Hepatocyte (in vitro differentiated cells): Measurements from ENCODE around the gene ENPP1.

Source experiments
- EZH2 ChIP-seq: fragments of 200-600 bp; sonication (generic); IDR thresholded peaks from 2 replicates; pipeline ENCODE4 v1.6.1; 2016; ENCODE audit warnings: antibody characterized with exemption, mild to moderate bottlenecking, borderline replicate concordance
- TF ChIP-seq, protein P1 (sequence below): fragments of 200-600 bp; sonication (generic); IDR thresholded peaks from 2 replicates; pipeline ENCODE4 v1.5.1; 2016; ENCODE audit warnings: antibody characterized with exemption, mild to moderate bottlenecking; ENCODE audit not compliant: poor library complexity

DNA sequence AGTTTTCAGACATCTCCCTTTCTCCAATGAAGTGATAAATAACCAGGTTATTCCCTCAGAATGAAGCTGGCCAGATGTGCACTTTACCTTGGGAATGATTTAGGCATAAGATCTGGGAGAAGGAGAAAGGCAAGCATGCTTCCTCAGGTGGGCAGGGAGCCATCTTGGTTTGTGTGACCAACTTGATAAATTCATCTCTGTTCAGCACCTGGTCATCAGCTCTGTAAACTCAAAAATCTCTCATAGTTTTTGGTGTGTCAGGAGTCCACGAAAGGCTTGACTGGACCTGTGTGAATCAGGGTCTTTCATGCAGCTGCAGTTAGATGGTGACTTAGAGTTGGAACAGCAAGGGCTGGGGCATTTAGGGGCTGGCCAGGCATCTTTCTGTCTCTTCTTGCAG, 24.5 kb downstream of the ENPP1 start:
- TF ChIP-seq, protein P1, sequence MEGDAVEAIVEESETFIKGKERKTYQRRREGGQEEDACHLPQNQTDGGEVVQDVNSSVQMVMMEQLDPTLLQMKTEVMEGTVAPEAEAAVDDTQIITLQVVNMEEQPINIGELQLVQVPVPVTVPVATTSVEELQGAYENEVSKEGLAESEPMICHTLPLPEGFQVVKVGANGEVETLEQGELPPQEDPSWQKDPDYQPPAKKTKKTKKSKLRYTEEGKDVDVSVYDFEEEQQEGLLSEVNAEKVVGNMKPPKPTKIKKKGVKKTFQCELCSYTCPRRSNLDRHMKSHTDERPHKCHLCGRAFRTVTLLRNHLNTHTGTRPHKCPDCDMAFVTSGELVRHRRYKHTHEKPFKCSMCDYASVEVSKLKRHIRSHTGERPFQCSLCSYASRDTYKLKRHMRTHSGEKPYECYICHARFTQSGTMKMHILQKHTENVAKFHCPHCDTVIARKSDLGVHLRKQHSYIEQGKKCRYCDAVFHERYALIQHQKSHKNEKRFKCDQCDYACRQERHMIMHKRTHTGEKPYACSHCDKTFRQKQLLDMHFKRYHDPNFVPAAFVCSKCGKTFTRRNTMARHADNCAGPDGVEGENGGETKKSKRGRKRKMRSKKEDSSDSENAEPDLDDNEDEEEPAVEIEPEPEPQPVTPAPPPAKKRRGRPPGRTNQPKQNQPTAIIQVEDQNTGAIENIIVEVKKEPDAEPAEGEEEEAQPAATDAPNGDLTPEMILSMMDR = no peak
- no peak for TF ChIP-seq EZH2
